DMS114 treated with DMSO at 0.1 percent for 48 hours (cell line): ENCODE data around the gene TMPRSS4.

Source experiments
- DNase-seq: peaks from one replicate; lab custom pipeline; 2025; ENCODE audit not compliant: unreplicated experiment; lab: John Stamatoyannopoulos, UW

TMPRSS4 gene

GRCh38 chr11:118076754-118077281 lies at the start of gene TMPRSS4:
TSS of gene TMPRSS4 (plus strand) at chr11:118077078. CDS start at chr11:118077303, 225 bp downstream.
- DNase-seq: no peak

- DNase-seq: no peak
Observed at GRCh38 chr11:118027694-118028093, 49.2 kb upstream of the TMPRSS4 start.

DNA sequence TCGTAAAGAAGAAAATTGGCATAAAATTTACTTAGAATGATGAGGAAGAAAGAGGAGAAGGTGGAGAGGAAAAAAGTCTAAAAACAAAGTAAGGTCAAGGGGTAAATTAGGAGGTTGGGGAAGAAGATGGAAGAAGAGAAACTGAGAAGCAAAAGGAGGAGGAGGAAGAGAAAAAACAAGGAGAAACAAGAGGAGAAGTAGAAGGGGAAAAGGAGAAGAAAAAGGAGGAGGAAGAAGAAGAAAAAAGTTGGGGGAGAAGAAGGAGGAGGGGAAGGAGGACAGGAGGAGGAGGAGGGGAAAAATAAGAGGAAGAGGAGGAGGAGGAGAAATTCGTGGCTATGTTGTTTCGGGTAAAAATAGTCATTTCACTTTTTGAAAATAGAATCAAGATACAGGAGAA lies 48.3 kb upstream of the TMPRSS4 start:
- no peak for DNase-seq

DNA sequence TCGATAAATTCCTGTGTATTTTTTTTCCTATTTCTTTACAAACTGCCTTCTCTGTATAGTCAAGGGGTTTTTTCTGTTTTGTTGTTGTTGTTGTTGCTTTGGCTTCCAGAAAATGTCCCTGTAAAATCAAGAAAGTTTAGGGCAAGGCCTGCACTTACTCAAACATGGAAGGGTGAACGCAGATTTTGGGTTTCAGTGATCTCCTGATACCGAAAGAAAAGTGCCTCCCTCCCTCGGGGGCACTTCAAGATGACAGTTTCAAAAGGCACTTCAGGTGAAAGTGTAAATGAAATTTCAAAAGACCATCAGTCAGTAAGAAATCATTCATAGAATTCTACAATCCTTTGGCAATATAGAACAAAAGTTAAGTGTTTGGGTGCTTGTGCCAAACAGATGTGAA lies 43.4 kb upstream of the TMPRSS4 start:
- no peak for DNase-seq

DNA sequence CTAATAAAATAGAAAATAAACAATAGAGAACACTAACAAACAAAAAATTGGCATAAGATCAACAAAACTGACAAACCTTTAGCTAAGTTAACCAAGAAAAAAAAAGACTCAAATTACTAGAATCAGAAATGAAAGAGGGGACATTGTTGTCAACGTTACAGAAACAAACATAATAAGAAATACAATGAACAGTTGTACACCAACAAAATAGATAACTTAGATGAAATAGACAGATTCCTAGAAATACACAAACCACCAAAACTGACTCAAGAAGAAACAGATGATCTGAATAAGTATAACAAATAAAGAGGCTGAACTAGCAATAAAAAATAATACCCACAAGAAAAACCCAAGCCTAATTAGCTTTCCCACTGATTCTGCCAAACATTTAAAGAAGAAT lies 34.7 kb upstream of the TMPRSS4 start:
- DNase-seq: no peak

DNA sequence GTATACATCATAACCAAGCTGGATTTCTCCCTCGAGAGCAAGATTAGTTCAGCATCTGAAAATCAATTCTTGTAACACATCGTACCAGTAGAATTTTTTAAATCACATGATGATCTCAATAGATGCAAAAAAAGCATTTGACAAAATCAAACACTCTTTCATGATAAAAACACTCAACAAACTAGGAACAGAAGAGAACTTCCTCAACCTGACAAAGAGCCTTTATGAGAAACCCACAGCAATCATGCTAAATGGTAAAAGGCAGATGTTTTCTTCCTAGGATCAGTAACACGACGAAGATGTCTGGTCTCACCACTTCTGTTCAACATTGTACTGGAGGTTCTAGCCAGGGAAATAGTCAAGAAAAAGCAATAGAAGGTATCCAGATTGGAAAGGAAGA lies 34.1 kb upstream of the TMPRSS4 start:
- no peak for DNase-seq

- no peak for DNase-seq
Observed at GRCh38 chr11:118045191-118045590, 31.7 kb upstream of the TMPRSS4 start.

DNA sequence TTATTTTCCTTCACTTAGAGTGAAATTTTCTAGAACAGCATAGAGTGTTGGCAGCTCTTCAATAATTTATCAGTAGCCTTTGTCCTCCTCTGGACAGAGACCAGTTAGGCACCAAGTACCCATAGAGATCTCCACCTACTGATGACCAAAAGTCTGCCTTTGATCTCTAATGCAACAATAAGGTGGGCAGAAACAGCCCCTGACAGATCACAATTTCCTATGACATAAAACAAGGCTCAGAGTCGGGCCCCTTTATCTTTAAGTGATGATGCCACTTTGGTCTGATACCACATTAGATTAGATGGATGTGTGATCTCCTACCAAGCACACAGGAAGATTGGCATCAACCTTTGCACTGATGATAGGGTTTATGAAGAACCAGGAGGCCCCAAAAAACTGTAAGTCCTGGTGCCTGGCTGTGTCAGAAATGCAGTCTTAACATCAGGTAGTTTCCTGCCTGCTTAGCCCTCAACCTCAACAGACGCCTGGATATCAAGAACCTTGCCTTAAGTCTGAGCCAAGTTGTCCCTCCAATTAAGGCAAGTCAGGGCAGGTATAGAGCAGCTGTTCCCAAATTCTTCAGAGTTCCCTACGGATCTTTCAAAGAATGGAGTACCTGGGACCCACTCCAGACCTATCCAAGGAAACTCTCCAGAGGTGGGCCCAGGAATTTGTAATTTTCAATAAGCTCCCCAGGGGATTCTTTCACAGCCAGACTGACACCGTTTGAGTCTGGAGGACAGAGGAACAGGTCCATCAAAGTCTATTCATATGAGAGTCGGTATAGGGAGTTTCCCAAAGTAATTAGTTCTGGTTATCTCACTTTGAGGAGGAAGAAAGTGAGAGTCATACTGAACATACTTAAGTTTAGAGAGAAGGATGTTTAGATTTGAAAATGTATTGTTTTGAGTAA lies 30.6 kb upstream of the TMPRSS4 start:
- no peak for DNase-seq

- no peak for DNase-seq
Observed at GRCh38 chr11:118046964-118047700, 29.7 kb upstream of the TMPRSS4 start.

GRCh38 chr11:118047749-118048148 lies 29.1 kb upstream of the TMPRSS4 start:
- DNase-seq: no peak

DNA sequence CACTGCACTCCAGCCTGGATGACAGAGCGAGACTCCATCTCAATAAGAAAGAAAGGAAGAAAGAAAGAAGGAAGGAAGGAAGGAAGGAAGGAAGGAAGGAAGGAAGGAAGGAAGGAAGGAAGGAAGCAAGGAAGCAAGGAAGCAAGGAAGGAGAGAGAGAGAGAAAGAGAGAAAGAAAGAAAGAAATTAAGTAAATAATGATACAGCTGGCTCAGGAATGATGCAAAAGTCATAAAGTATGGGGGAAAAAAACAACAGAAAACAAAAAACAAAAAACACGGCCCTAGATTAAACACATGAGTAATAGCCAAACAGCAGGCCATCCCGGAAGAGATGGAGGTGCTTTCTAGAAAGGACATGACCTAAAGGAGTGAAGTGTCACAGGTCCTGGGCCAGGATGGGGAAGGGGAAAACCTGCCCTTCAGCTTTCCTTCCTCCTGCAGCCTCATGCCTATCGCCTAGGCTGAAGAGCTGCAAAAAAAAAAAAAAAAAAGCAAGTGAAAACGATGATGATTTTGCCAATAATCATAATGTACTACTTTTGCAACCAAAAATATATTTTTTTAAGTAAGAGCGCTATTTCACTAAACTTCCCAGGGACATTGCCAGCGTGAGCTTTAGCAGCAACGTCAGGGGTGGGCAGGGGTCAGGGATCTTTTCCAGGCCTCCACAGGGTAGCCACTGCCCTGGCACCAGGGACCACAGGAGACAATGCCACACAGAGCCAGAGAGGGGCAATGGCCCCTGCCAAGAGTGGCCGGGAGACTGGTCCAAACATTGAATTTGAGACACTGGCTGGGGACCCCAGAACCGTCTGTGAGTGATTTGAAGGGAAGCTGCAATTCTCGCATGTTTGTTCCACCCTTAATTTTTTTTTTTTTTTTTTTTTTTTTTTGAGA lies 28.2 kb upstream of the TMPRSS4 start:
- no peak for DNase-seq

- no peak for DNase-seq
Observed at GRCh38 chr11:118049771-118050170, 27.1 kb upstream of the TMPRSS4 start.

- DNase-seq: no peak
Observed at GRCh38 chr11:118050208-118050891, 26.5 kb upstream of the TMPRSS4 start.

DNA sequence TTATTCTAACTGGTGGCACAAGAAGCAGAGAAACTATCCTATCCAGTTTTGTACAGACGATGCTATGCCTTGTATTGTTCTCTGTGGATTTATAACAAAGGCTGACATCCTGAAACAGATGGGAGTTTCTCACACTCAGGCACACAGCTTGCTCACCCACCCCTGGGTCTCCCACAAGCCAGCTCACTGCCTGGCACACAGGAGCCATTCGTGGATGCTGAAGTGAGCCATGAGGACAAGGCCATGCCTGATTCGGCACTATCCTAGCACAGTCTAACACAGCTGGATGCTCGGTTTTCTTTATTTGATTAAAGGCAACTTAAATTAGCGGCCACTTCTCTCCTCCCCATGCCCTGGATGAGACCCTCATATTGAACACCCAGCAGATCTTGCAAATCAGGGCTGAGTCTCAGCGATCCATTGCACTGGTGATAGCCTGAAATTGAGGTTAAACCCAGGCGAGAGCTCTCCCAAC lies 25.7 kb upstream of the TMPRSS4 start:
- DNase-seq: no peak

DNA sequence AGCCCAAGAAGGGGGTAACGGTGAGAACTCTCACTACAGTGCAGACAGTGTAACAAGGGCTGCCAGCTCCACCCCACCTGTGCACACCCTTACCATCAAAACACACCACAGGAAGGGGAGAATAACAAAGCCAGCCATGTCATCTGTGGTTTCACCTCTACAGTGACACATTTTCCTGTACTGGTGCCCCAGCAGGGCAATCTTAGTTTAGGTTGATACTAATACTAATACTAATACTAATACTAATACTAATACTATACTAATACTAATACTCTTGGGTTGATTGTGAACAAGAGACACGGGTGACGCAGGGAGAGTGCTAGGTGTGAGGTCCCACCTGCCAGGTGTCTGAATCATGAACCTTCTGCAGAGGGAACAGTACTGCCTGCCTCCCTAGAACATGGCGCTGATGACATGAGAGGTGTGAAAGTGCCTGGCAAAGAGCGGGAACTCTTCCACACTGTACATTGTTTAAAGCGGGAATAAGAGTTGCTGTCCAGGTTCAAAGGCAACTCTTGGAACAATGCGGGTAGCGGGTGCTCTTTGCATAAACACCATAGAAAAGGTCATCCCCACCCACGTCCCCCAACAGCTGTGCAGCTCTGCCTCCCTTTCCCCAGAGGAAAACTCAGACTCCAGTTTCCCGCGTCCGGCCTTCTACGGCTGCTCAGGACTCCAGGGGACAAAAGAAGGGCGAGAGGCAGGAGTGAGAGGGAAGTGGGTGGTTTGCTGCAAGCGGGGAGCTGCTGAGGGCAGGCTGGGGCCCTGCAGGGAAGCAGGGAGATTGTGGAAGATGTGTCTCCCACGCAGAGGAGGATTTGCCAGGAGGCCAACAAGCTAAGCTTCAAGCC lies 25.0 kb upstream of the TMPRSS4 start:
- DNase-seq: no peak

DNA sequence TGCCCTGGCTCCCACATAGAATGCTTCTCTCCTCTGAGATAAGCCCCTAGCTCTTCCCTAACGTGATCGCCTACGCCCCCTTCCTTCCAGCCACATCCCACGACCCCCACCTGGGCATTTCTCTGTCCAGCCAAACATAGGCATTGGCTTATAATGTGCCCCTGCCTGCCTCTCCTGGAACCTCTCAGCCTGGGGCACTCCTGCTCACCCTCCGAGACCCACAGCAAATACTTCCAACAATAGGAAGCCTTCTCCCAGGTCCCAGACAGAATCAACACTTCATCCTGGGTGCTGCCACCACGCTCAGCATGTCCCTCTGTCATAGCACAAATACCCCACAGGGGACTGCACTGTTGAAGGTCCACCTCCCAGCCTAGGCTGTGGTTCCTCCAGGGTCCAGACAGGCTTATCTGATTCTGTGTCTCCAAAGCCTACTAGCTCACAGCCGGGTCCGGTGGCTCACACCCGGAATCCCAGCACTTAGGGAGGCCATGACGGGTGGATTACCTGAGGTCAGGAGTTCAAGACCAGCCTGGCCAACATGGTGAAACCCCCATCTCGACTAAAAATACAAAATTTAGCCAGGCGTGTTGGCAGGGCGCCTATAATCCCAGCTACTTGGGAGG lies 24.2 kb upstream of the TMPRSS4 start:
- DNase-seq: no peak

GRCh38 chr11:118054712-118055640 lies 21.9 kb upstream of the TMPRSS4 start:
- no peak for DNase-seq

DNA sequence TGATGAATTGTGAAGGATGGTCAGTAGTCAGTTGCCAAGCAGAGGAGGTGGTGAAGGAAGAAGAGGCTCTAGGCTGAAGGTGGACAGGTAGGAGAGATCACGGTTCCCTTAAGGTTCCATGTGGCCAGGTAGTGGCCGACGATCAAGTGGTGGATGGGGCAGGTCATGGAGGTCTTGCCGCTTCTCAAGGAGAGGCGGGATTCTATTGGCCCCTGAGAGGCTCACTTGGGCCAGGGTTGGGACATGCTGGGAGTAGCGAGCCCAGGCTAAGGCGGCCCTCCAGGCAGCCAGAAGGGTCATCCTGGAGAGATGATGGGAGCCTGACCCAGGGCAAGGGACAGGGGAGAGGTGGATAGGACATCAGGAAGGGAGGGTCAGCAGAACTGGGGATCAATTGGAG lies 20.9 kb upstream of the TMPRSS4 start:
- DNase-seq: no peak
